GM10266 (cell line): Measurements from ENCODE around the gene GALNT14.
"Not testable (repeated sequence)": the region's sequence is repeated elsewhere in the genome, so short reads cannot be mapped to it uniquely, and the experiment has no call there.

Experiments used
- DNase-seq: peaks from one replicate; pipeline ENCODE4 v3.0.0; 2012; ENCODE audit errors: extremely low spot score
- CTCF ChIP-seq: IDR thresholded peaks from 2 replicates; pipeline ENCODE4 v1.5.1; 2012; ENCODE audit warnings: mild to moderate bottlenecking, low read depth; ENCODE audit not compliant: control insufficient read depth, insufficient read depth; ENCODE audit errors: missing control alignments

GALNT14 gene

GRCh38 chr2:31138037-31138962 lies at the start of gene GALNT14:
Gene GALNT14, minus strand, starts transcription at chr2:31138440. Its CDS starts 354 bp downstream, at chr2:31138086.
- TF ChIP-seq CTCF, result peak; percentile 25
- DNase-seq, result peak; percentile 65

GRCh38 chr2:31187166-31187565 lies 48.9 kb upstream of the GALNT14 start:
- no peak for TF ChIP-seq CTCF
- no peak for DNase-seq

- not testable (repeated sequence) for DNase-seq
Observed at GRCh38 chr2:31183973-31184372, 45.7 kb upstream of the GALNT14 start.

GRCh38 chr2:31176742-31177141 lies 38.5 kb upstream of the GALNT14 start:
- DNase-seq, result no peak
- no peak for TF ChIP-seq CTCF

GRCh38 chr2:31171142-31171541 lies 32.9 kb upstream of the GALNT14 start:
- no peak for DNase-seq
- no peak for TF ChIP-seq CTCF

GRCh38 chr2:31170071-31170698 lies 31.9 kb upstream of the GALNT14 start:
- peak; percentile 88 for TF ChIP-seq CTCF
- DNase-seq, result peak; percentile 68

GRCh38 chr2:31168291-31168690 lies 30.1 kb upstream of the GALNT14 start:
- TF ChIP-seq CTCF, result no peak
- no peak for DNase-seq
